Erythroblast (primary cell): Measurements from ENCODE around the gene CNTN6.

Source experiments
- GATA1 ChIP-seq: IDR thresholded peaks from 2 replicates; pipeline ENCODE4 v1.6.1; 2011; ENCODE audit warnings: low read depth, mild to moderate bottlenecking, control low read depth, low read length, moderate library complexity
- POLR2A ChIP-seq: IDR thresholded peaks from 2 replicates; pipeline ENCODE4 v1.6.1; 2011; ENCODE audit warnings: mild to moderate bottlenecking, low read length

DNA sequence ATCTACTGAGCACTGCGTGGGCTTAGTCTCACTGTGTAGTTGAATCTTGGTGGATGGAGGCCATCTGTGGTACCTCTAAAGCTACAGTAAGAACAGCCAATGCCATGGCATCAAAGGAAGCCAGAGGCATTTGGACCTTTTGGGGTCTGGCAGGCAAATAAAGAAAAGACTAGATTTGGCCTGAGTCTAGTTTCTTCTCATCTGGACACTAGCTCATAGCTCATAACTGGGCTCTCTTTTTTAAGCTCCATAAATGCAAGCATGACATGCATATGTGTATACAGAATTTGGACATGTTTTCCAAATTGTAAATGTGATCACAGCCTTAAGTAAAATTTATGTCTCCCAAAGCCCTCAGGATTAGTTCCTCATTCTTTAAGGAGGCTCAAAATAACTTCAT is 107.5 kb downstream of the CNTN6 start:
- TF ChIP-seq POLR2A (no peak), GATA1 (no peak)
